IMR-90 (cell line): ENCODE data around the gene ATP8B4. TPM values are rescaled to one million over a fixed set of nuclear protein-coding genes. Genes with fewer than 3 reads are reported as not detected.

Experiments
- polyA plus RNA-seq, 3 experiments: library from polyadenylated mRNA; depleted of rRNA; stranded (reverse); fragments of >200 nt; gene quantifications; 2 replicates each; pipeline ENCODE4 v1.2.3, GENCODE V29; 2012; ENCODE audit warnings: low replicate concordance in 1 of 3
- total RNA-seq: library from RNA; depleted of rRNA; stranded (reverse); fragments of >200 nt; gene quantifications from 2 replicates; pipeline ENCODE4 v1.2.3, GENCODE V29; 2012
- TF ChIP-seq, protein P1 (sequence below): conservative IDR thresholded peaks from 2 replicates; pipeline ENCODE4 v1.5.1; 2012; ENCODE audit warnings: mild to moderate bottlenecking, low read depth, low read length, improper control_type of control experiment

ATP8B4 gene
- total and polyA plus RNA-seq, 2 of the 4 experiments (the other 2 are of a cell fraction), result 0.12 to 0.54 TPM

GRCh38 chr15:50055332-50055731 is 63.7 kb downstream of the ATP8B4 start (continued):
- TF ChIP-seq, protein P1, sequence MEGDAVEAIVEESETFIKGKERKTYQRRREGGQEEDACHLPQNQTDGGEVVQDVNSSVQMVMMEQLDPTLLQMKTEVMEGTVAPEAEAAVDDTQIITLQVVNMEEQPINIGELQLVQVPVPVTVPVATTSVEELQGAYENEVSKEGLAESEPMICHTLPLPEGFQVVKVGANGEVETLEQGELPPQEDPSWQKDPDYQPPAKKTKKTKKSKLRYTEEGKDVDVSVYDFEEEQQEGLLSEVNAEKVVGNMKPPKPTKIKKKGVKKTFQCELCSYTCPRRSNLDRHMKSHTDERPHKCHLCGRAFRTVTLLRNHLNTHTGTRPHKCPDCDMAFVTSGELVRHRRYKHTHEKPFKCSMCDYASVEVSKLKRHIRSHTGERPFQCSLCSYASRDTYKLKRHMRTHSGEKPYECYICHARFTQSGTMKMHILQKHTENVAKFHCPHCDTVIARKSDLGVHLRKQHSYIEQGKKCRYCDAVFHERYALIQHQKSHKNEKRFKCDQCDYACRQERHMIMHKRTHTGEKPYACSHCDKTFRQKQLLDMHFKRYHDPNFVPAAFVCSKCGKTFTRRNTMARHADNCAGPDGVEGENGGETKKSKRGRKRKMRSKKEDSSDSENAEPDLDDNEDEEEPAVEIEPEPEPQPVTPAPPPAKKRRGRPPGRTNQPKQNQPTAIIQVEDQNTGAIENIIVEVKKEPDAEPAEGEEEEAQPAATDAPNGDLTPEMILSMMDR, result no peak
